H1 (cell line): Measurements from ENCODE around the gene ESR1. TPM values are rescaled to one million over a fixed set of nuclear protein-coding genes. Genes with fewer than 3 reads are reported as not detected.

Source experiments
- GTF2F1 ChIP-seq: IDR thresholded peaks from 2 replicates; pipeline ENCODE4 v1.6.1; 2012; ENCODE audit warnings: low read depth, low read length, improper control_type of control experiment, borderline replicate concordance
- SIN3A ChIP-seq, 2 experiments: IDR thresholded peaks in 1 of 2; conservative IDR thresholded peaks in 1 of 2; 2 replicates each; pipeline ENCODE4 v1.6.1; 2011 to 2012; ENCODE audit warnings: low read length in 2 of 2, improper control_type of control experiment in 1 of 2, low read depth in 1 of 2, mild to moderate bottlenecking in 1 of 2
- polyA plus RNA-seq, 7 experiments: library from polyadenylated mRNA; depleted of rRNA in 3 of 7; stranded (reverse) in 5 of 7; unstranded in 2 of 7; fragments of >200 nt in 5 of 7; fragments of 200-250 nt in 2 of 7; gene quantifications; 1 replicate in 5 of 7; 2 replicates in 1 of 7; 4 replicates in 1 of 7; pipeline versions ENCODE4 v1.2.1 to v1.2.3, GENCODE V29; 2011 to 2013; ENCODE audit warnings: missing spikeins in 2 of 7, mixed read lengths in 2 of 7
- total RNA-seq: library from RNA; stranded (reverse); fragmentation: NEBNext Ultra II Directional; extraction: Animal tissue kit (Norgen Biotek cat#: 25700); gene quantifications from 2 replicates; pipeline ENCODE4 v1.2.1, GENCODE V29; 2021

The ESR1 gene
- total and polyA plus RNA-seq, 2 of the 8 experiments (the other 6 are each of a cell fraction or from before 2014, with no cell fraction given): 0.03 to 0.17 TPM

DNA sequence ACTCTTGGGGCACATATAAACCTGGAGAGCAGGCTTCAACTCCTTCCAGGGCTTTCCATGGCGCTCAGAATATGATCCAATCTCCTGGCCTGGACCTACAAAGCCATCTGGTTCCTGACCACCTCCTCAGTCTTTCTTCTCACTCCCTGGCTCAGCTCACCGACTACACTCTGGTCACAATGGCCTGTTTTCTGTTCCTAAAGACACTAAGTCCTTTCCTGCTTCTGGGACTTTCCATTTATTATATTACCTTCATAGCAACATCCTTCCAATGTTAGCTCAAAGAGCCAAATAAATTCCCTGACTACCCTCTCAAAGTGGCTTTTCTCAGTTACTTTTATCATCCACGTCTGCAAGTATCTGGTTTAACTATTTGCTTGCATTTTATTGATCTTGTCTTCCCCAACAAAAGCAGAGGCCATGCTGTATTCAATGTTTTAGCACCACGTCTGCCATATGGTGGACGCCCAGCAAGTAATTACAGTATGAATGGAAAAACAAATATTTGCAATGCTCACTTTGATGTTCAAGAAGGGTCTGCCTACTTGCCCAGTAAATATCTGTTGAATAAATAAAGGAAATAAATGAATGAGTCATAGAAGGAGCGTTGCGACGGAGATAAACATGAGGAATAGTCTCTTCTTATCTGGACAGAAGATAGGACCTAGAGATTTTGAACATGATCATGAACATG, 328.4 kb downstream of the ESR1 start (continued):
- TF ChIP-seq SIN3A (conservative IDR thresholded peaks at IDR 0.05 in 1 of 2, IDR thresholded peaks at IDR 0.05 in 1 of 2; ENCODE audit: low read depth in 1 of 2, low read length in 2 of 2): no peak
- no peak for TF ChIP-seq GTF2F1
